ENCODE measurements around the gene WWC2.
"Not testable (repeated sequence)": the region's sequence is repeated elsewhere in the genome, so short reads cannot be mapped to it uniquely, and the experiment has no call there.

Gene WWC2

GRCh38 chr4:183099537-183100297 is 660 bp downstream of the WWC2 start:
- in situ Hi-C loops (cut with MboI; ENCODE audit: low sequenced_read_pairs): no loop called here

GRCh38 chr4:183100298-183100599 is 1.2 kb downstream of the WWC2 start:
- in situ Hi-C loops (cut with MboI; ENCODE audit: low sequenced_read_pairs): no loop called here

GRCh38 chr4:183100827-183101226 is 1.8 kb downstream of the WWC2 start:
- in situ Hi-C loops (cut with MboI; ENCODE audit: low sequenced_read_pairs): no loop called here

GRCh38 chr4:183101956-183102480 is 3.0 kb downstream of the WWC2 start:
- in situ Hi-C loops (cut with MboI; ENCODE audit: low sequenced_read_pairs): no loop called here

GRCh38 chr4:183105092-183105491 is 6.0 kb downstream of the WWC2 start:
- in situ Hi-C loops (cut with MboI; ENCODE audit: low sequenced_read_pairs): no loop called here

- in situ Hi-C loops (cut with MboI; ENCODE audit: low sequenced_read_pairs): no loop called here
These were observed 7.8 kb downstream of the WWC2 start for GRCh38 chr4:183106839-183107238.

- in situ Hi-C loops (cut with MboI; ENCODE audit: low sequenced_read_pairs): no loop called here
These were observed 8.9 kb downstream of the WWC2 start for GRCh38 chr4:183107891-183108459.

GRCh38 chr4:183110244-183110643 is 11.2 kb downstream of the WWC2 start:
- in situ Hi-C loops (cut with MboI; ENCODE audit: low sequenced_read_pairs): no loop called here

- in situ Hi-C loops (cut with MboI; ENCODE audit: low sequenced_read_pairs): no loop called here
These were observed 12.4 kb downstream of the WWC2 start for GRCh38 chr4:183111452-183111885.

GRCh38 chr4:183118141-183118540 is 19.1 kb downstream of the WWC2 start:
- in situ Hi-C loops (cut with MboI; ENCODE audit: low sequenced_read_pairs): no loop called here

- in situ Hi-C loops (cut with MboI; ENCODE audit: low sequenced_read_pairs): no loop called here
These were observed 19.5 kb downstream of the WWC2 start for GRCh38 chr4:183118585-183118984.

- in situ Hi-C loops (cut with MboI; ENCODE audit: low sequenced_read_pairs): not testable (repeated sequence)
These were observed 22.6 kb downstream of the WWC2 start for GRCh38 chr4:183121660-183122059.

GRCh38 chr4:183124228-183124627 is 25.2 kb downstream of the WWC2 start:
- in situ Hi-C loops (cut with MboI; ENCODE audit: low sequenced_read_pairs): no loop called here

- in situ Hi-C loops (cut with MboI; ENCODE audit: low sequenced_read_pairs): no loop called here
These were observed 25.8 kb downstream of the WWC2 start for GRCh38 chr4:183124865-183125264.

GRCh38 chr4:183129125-183129524 is 30.1 kb downstream of the WWC2 start:
- in situ Hi-C loops (cut with MboI; ENCODE audit: low sequenced_read_pairs): no loop called here

- in situ Hi-C loops (cut with MboI; ENCODE audit: low sequenced_read_pairs): no loop called here
These were observed 30.6 kb downstream of the WWC2 start for GRCh38 chr4:183129675-183130074.

GRCh38 chr4:183130328-183131155 is 31.5 kb downstream of the WWC2 start:
- in situ Hi-C loops (cut with MboI; ENCODE audit: low sequenced_read_pairs): no loop called here

GRCh38 chr4:183132081-183132480 is 33.0 kb downstream of the WWC2 start:
- in situ Hi-C loops (cut with MboI; ENCODE audit: low sequenced_read_pairs): no loop called here

- in situ Hi-C loops (cut with MboI; ENCODE audit: low sequenced_read_pairs): no loop called here
These were observed 33.8 kb downstream of the WWC2 start for GRCh38 chr4:183132865-183133264.

- in situ Hi-C loops (cut with MboI; ENCODE audit: low sequenced_read_pairs): no loop called here
These were observed 37.8 kb downstream of the WWC2 start for GRCh38 chr4:183136855-183137254.

- in situ Hi-C loops (cut with MboI; ENCODE audit: low sequenced_read_pairs): no loop called here
These were observed 40.1 kb downstream of the WWC2 start for GRCh38 chr4:183139058-183139750.
